ENCODE data around the gene LY6G6D.
A peak's percentile ranks its signal among the peaks of the same experiment; 100 is the strongest.

GRCh38 chr6:31734821-31735406 lies 19.8 kb downstream of the LY6G6D start:
- TF ChIP-seq POLR2AphosphoS5 (IDR thresholded peaks at IDR 0.05), result peak in 2 of 3 donors; percentile 57 to 74
- no peak for TF ChIP-seq CTCF (IDR thresholded peaks at IDR 0.05)
